KBM-7 (cell line): ENCODE results near the gene GCKR.

Source experiments
- DNase-seq: peaks from one replicate; pipeline ENCODE4 v3.0.0-alpha.2; 2015
- in situ Hi-C: fragments of 300-500 bp; cut with MboI; formaldehyde crosslinking; loops from 2 replicates; pipeline ENCODE4 v1.14.3; 2020; ENCODE audit warnings: low sequenced_read_pairs, low pct_unique_long_range_greater_than_20kb, mixed read lengths

GCKR gene

GRCh38 chr2:27496357-27497287 is at the start of gene GCKR:
TSS of gene GCKR (plus strand) at chr2:27496839. CDS start at chr2:27496905, 66 bp downstream.
- in situ Hi-C loops: no loop called here
- no peak for DNase-seq

DNA sequence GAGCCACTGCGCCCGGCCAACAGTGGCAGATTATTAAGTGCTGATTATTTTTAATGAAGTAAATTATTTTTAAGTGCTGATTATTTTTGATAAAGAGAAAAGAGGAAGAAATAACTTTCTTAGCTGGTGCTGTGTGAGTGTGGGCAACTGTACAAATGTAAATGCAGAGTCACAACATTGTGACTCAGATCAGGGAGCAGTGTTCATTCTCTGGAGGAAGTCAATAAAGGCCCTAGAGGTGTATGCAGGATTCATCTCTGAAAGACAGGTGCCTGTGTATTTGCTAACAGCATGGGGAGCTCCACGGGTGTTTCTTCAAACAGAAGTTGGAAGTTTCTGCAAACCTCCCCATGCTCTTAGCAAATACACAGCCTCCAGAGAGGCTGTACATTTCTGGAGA is 48.3 kb upstream of the GCKR start:
- DNase-seq: no peak
- in situ Hi-C loops: no loop called here

DNA sequence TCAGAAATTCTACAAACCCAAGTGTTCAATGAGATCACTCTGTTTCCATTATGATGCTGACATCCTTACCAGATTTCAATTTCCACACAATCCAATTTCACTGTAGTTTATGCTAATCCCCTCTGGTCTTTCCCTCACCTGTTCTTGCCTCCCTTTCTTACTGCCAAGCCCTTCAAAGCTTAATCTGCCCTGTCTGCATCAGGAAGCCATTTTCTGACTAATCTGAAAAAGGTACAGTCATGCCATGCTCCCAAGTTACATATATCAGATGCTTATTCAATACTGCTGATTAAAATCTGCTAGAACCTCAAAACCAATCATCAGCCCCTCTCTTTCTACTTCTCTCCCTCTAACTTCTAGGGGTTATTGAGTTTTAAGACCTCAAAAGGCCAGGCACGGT is 45.5 kb upstream of the GCKR start:
- in situ Hi-C loops: no loop called here
- no peak for DNase-seq

DNA sequence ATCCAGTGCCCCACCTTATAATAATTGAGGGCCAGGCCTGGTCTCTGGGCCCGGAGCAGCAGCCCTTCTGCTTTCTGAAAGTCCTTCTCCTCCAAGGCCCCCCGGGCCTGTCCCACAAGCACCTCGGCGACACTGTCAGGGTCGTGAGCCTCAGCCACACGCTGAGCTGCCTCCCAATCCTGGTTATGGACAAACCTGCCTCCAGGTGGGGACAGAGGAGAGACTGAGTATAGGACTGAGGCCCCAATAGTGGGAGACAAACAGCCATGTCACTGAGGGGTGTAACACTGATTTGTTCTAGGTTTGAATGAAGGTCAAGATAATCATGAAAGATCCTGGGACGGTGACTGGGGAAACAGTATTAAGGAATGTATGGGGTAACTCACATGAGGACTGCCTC is 42.7 kb upstream of the GCKR start:
- DNase-seq: no peak
- in situ Hi-C loops: no loop called here

DNA sequence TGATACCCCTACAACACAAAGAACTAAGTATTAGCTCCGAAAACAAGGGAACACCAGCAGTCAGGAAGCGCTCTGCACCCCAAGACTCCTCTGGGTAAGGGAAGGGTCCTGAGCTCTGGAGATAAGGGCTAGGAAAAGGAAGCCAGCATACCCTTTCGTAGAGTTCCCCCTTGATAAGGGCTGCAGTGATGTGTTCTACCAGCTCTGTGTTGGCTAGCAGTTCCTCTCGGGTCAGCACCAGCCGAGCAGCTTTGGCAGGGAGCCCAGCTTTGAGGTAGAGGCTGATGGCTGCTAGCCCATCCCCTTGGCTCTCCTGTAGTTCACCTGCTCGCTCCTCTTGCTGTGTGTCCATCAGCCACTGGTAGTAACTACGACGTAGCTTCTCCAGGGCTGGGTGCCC is 35.5 kb upstream of the GCKR start:
- no peak for DNase-seq
- in situ Hi-C loops: no loop called here

GRCh38 chr2:27464443-27464842 is 32.2 kb upstream of the GCKR start:
- no peak for DNase-seq
- in situ Hi-C loops: no loop called here

GRCh38 chr2:27471961-27472360 is 24.7 kb upstream of the GCKR start:
- no peak for DNase-seq
- in situ Hi-C loops: no loop called here

DNA sequence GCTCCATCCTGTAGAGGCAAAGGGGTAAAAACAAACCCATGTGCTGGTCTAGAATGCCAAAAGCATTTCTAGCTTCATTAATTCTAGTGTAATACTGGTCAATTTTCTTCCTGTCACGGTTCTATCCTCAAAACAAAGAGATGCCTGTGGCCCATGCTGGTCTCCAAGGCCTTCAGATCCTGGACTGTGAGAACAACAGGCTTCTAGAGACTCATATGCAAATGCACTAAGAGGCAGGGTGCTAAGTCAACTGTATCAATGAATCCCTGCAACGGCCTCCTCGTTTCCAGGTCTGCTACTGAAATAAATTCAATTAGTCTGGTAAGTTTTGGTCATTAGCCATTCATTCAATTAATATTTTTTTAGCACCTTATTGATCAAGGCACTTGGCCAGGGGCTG is 11.1 kb upstream of the GCKR start:
- DNase-seq: no peak
- in situ Hi-C loops: no loop called here

DNA sequence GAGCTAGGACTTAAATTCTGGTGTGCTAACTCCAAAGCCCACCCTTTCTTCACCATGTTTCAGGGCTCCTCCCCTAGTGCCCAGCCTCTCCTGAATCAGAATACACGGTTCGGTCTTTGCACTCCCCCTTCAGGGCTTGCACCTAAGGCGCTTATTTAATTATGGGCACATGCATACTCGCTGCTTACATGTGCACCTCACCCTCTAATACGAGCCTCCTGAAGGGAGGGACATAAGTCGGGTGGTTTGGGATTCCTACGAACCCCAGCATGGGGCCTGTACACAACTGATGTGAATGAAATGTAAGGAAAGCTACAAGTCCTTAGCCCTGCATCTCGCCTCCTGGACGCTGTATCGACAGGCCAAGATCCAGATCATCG is 7.5 kb upstream of the GCKR start:
- in situ Hi-C loops: no loop called here
- DNase-seq: no peak

- in situ Hi-C loops: no loop called here
- DNase-seq: peak; percentile 99
These were observed 6.9 kb upstream of the GCKR start, which contains the start of gene IFT172 for GRCh38 chr2:27489498-27490397. TSS of gene IFT172 (minus strand) at chr2:27489743. CDS start at chr2:27489653, 90 bp downstream.

DNA sequence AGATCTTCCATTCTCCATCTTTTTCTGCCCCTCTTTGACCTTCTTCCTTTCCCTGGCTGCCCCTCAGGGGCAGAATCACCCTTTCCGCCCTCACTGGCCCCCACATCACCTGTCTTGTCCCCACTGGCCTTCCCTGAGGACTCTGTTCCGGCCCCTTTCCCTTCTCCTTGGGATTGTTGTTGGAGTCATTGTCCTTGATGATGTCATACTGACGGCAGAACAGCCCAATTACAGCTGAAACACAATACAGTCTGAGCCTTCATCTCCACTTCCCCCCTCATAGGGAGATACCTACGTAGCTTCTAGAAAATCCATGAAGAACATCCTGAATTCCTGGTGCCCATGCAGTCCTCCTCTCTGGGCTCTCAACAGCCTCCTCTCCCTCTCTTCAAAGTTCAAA is 4.1 kb upstream of the GCKR start:
- in situ Hi-C loops: no loop called here
- DNase-seq: no peak

DNA sequence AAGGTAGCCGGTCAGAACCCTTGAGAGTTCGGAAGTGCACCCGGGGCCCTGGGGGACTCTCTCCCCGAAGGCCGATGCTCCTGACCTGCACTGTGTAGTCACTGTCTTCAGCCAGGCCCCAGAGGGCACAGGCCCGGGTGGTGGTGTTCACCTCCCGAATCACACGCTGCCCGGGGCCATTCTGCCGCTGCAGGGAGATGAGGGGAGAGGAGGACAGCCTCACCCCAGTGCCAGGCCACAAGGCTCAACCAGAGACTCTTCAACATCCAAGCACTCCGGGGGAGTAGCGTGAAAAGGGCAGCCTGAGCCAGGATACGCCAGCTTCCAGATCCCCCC is 2.7 kb upstream of the GCKR start:
- in situ Hi-C loops: no loop called here
- no peak for DNase-seq

- no peak for DNase-seq
- in situ Hi-C loops: no loop called here
These were observed 2.2 kb upstream of the GCKR start for GRCh38 chr2:27494284-27494943.

GRCh38 chr2:27494944-27495554 is 1.6 kb upstream of the GCKR start, which contains the start of gene FNDC4:
TSS of gene FNDC4 (minus strand) at chr2:27495200. CDS start at chr2:27494679, 521 bp downstream.
- in situ Hi-C loops: no loop called here
- no peak for DNase-seq

- in situ Hi-C loops: no loop called here
- no peak for DNase-seq
These were observed 741 bp upstream of the GCKR start for GRCh38 chr2:27495840-27496356.

GRCh38 chr2:27497288-27497627 is 619 bp downstream of the GCKR start:
- in situ Hi-C loops: no loop called here

DNA sequence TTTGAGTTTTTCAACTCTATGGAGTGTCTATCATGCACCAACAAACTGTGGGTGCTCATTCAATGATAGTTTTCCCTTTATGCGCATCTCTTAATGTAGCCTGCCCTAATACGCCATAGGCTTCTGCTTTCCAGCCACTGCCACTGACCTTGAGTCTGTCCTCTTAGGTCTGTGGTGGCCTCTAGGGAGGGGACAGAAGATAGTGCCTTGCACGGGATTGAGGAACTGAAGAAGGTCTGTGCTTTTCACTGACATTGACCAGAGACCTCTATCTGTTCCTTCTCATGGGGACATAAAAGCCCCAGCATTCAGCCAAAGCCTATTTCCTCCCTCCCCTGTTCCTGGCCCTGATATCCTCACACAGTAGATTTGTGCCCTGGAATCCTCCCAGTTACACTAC is 2.3 kb downstream of the GCKR start:
- no peak for DNase-seq
- in situ Hi-C loops: no loop called here

More at GRCh38 chr2:27497288-27497627, 619 bp downstream of the GCKR start:
- DNase-seq: no peak

- in situ Hi-C loops: no loop called here
- DNase-seq: no peak
These were observed 4.4 kb downstream of the GCKR start for GRCh38 chr2:27501042-27501441.

DNA sequence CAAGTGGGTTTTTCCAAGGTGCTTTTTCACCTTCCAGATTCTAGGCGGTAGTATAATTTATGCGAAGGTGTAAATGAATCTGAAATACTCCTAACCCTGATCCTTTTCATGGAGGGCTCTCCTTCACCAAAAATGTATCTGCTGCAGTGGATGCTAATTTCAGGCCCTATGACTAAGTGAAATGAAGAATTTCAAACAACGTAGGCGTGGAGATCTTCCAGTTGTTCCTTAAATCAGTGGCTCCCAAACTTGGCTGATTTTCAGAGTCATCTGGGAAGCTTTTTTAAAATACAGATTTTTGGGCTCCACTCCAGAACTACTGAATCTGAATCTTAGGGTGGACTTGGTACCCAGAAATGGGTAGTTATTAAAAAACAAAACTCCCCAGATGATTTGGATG is 5.5 kb downstream of the GCKR start:
- no peak for DNase-seq
- in situ Hi-C loops: no loop called here
